Stimulated activated CD4-positive, alpha-beta T cell treated with anti-CD3 and anti-CD28 coated beads, Interleukin-15, amount 100 ng/mL, for 48 hours (primary cell): ENCODE data around the gene CDHR1.

Experiments used
- DNase-seq, 2 donors: peaks; one replicate each; pipeline ENCODE4 v3.0.0-alpha.2; 2020; ENCODE audit warnings: low read depth in 2 of 2

Gene CDHR1

DNA sequence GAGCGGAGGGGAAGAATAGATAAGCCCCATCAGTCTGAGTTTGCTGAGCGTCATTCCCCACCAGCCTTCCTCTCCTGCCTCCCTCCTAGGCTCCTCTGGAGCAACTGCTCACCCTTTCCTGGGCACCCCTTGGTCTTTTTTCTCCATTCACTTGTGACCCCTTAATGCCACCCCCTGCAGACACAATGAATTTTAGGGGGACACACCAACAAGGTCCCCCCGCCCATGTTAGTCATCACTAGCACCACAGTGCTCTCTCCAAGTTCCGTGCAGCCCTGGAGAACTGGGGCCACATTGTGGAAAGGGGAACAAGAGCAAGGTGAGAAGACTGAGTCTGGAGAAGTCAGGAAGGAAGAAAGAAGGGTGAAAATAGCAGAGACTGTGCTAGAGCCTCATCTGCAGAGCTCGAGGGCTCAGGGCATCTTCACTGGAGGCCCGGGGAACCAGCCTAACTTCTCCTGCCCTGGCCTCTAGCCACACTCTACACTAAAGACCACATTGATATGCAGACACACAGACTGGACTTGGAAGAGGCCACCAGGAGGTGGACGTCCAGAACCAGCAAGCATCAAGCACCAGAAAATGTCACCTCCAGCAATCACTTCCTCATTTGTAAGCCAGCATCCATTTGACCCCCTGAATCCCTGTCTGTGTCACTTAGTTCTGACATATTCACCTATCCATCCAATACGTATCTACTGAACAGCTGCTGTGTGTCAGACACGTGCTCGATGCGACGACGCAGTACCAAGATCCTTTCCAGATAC, 68.0 kb downstream of the CDHR1 start:
- DNase-seq: no peak

DNA sequence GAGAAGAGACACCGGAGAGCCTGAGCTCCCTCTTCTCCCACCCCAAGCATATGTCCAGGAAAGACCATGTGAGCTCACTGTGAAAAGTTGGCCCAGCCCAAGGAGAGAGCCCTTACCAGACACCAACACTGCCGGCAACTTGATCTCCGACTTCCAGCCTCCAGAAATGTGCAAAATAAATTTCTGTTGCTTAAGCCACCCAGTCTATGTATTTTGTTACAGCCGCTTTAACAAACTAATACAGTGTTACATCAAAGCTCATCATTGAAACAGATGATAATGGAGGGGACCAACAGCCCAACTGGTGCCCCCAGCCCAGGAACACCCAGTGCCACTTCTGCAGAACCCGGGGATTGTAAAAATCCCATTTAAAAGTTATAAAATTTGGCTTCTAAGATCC, 69.4 kb downstream of the CDHR1 start:
- no peak for DNase-seq

DNA sequence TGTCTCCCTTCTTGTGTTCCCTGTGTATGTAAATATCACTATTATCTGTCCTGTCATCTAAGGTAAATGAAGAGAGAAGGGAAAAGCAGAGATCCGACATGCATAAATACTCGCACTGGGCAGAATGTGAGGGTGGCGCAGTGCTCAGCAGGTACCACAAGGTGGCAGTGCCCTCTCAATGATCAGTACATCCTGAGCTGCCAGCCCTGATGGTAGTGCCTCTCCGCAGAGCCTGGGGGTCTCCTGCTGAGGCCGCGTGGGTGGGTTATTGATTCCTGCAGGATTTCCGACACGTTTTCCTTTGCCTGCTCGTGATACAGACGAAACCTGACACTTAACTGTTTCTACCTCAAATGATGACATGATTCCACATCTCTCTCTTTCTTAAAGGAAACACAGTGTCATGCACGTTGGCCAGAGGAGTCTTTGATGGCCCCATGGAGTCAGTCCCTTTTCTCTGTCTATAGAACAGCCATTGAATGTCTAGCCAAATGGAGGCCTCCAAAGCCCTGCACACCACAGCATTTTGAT, 70.3 kb downstream of the CDHR1 start:
- DNase-seq: peak; percentile 47 to 60

DNA sequence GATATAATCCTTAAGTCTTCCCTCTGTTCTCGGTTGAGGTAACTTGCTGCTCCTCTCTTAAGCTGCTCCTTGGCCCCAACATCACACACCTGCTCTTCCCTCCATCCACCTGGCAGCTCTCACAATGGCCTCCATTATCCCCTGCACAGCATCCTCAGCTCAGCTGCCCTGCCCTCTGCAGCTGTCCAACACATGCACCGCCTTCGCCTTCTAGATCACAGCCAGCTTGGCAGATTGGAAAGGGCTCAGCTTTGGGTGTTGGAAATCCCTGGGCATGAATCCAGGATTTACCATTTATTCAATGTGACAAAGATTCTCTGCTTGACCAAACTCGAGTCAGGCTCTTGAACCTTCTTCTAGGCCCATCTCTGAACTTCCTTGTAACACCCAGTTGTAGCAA, 71.1 kb downstream of the CDHR1 start:
- DNase-seq: no peak

DNA sequence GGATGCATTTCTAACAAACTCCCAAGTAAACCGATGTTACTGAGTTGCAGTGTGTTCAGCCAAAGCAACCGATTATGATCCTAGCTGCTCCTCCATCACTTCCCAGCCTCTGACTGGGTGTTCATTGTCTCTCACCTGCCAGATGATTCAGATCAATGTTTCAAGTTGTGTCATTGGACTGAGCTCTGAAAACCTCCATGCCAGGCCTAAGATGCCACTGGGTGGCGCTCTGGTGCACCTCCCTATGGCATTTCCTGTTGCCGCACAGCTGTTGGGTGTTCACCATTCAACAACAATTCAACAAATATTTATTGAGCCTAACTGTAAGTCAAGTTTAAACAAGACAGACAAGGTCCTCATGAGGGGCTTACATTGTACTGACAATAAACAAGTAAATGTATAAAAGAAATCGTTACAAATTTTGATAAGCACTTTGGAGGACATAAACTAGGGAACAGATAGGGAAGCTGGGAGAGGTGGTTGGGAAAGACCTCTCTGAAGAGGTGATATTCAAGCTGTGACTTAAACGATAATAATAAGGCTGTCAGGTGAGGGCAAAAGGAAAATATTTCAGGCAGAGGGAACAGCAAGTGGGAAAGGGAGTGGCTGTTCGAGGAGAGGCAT, 73.3 kb downstream of the CDHR1 start:
- peak; percentile 71 to 81 for DNase-seq

DNA sequence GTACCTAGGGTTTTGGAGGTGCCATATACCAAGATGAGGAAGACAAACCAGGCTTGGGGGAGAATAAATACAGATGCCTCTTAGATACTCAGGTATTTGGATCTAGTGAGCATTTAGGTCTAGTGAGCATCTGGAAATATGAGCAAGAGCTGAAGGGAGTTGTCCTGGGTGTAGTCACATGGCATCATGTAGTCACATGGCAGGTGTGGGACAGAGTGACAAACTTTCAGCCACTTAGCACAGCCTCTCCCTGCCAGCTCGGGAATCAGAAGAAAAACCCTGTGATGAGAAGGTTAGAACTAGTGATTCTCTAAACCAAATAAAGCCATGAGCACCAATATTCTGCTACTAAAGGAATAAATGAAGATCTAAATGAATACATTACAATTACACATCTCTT, 74.8 kb downstream of the CDHR1 start:
- no peak for DNase-seq
